ENCODE results near the gene ARSG.

ARSG gene

DNA sequence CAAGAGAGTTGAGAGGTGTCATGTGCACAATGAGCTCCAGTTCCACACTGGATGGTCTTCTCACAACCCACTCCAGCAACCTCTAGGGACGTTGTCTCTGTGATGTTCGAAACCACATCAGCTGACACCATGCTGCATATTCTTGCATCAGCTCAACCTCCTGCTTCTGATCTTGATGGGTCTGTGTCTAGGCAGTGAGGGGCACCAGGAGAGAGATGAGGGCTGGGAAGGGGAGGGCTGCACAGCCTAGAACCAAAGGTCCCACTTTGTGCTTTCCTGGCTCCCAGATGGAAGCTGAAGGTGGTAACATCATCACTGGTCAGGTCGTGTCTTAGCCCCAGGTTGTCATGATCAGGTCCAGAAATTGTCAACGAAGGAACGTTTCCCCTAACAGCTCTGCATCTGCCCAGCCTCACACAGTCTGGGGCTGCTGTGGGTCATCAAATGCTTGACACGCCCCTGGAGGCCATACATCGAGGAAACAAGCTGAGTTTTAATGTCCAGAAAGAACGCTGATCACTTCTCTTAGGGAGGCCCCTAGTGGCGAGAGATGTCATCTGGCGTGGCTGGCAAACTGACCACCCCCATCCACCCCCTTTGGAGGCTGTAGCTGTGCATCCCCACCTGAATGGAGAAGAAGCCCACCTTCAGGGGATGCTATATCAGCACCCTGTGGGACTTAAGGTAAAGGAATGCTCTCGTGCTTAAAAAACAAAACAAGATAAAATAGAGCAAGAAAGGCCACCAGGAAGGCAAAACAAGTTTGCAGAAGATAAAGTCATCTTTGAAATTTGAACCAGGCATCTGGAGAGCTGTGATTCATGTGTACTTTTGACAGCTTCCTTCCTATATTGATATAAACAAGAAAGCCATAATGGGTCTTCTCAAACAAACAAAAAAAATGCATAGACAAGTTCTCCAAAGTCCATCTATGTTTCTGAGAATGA lies 107.7 kb downstream of the ARSG start:
- TF ChIP-seq, protein P1, sequence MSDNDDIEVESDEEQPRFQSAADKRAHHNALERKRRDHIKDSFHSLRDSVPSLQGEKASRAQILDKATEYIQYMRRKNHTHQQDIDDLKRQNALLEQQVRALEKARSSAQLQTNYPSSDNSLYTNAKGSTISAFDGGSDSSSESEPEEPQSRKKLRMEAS (IDR thresholded peaks at IDR 0.05), result 0 out of 2 replicates have a peak, but pooled peaks have one; percentile 20
- TF ChIP-seq RAD21 (IDR thresholded peaks at IDR 0.05; ENCODE audit: low read depth), result peak; percentile 86
- TF ChIP-seq EP300 (IDR thresholded peaks at IDR 0.05; ENCODE audit: borderline replicate concordance), result no peak
- TF ChIP-seq FOXM1 (IDR thresholded peaks at IDR 0.05; ENCODE audit: borderline replicate concordance, low read depth), result no peak
- TF ChIP-seq YY1 (IDR thresholded peaks at IDR 0.05; ENCODE audit: low read depth), result peak; percentile 15; the same call in 1 of the 2 replicates
- TF ChIP-seq TCF12 (IDR thresholded peaks at IDR 0.05; ENCODE audit: low read depth), result no peak
- TF ChIP-seq, protein P2, sequence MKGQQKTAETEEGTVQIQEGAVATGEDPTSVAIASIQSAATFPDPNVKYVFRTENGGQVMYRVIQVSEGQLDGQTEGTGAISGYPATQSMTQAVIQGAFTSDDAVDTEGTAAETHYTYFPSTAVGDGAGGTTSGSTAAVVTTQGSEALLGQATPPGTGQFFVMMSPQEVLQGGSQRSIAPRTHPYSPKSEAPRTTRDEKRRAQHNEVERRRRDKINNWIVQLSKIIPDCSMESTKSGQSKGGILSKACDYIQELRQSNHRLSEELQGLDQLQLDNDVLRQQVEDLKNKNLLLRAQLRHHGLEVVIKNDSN (IDR thresholded peaks at IDR 0.05), result no peak
- TF ChIP-seq TAF1 (IDR thresholded peaks at IDR 0.05; ENCODE audit: low read depth), result no peak
- TF ChIP-seq TEAD4 (IDR thresholded peaks at IDR 0.05), result no peak
- no peak for TF ChIP-seq NFIC (IDR thresholded peaks at IDR 0.05)

GRCh38 chr17:68399638-68400403 lies 108.5 kb downstream of the ARSG start:
- no peak for TF ChIP-seq TEAD4 (IDR thresholded peaks at IDR 0.05)
- no peak for TF ChIP-seq ZBTB7A (IDR thresholded peaks at IDR 0.05; ENCODE audit: low read depth)
- no peak for TF ChIP-seq CREB1 (IDR thresholded peaks at IDR 0.05; ENCODE audit: low read depth)
- TF ChIP-seq EGR1 (IDR thresholded peaks at IDR 0.05), result no peak
- TF ChIP-seq TAF1 (IDR thresholded peaks at IDR 0.05; ENCODE audit: low read depth), result no peak
- no peak for TF ChIP-seq TCF12 (IDR thresholded peaks at IDR 0.05; ENCODE audit: low read depth)
- TF ChIP-seq EP300 (IDR thresholded peaks at IDR 0.05; ENCODE audit: borderline replicate concordance), result no peak
- no peak for TF ChIP-seq CEBPB (IDR thresholded peaks at IDR 0.05)
- TF ChIP-seq NFIC (IDR thresholded peaks at IDR 0.05), result no peak
- no peak for TF ChIP-seq FOXM1 (IDR thresholded peaks at IDR 0.05; ENCODE audit: borderline replicate concordance, low read depth)
- no peak for TF ChIP-seq RAD21 (IDR thresholded peaks at IDR 0.05; ENCODE audit: low read depth)
- no peak for TF ChIP-seq YY1 (IDR thresholded peaks at IDR 0.05; ENCODE audit: low read depth)
- TF ChIP-seq, protein P3, sequence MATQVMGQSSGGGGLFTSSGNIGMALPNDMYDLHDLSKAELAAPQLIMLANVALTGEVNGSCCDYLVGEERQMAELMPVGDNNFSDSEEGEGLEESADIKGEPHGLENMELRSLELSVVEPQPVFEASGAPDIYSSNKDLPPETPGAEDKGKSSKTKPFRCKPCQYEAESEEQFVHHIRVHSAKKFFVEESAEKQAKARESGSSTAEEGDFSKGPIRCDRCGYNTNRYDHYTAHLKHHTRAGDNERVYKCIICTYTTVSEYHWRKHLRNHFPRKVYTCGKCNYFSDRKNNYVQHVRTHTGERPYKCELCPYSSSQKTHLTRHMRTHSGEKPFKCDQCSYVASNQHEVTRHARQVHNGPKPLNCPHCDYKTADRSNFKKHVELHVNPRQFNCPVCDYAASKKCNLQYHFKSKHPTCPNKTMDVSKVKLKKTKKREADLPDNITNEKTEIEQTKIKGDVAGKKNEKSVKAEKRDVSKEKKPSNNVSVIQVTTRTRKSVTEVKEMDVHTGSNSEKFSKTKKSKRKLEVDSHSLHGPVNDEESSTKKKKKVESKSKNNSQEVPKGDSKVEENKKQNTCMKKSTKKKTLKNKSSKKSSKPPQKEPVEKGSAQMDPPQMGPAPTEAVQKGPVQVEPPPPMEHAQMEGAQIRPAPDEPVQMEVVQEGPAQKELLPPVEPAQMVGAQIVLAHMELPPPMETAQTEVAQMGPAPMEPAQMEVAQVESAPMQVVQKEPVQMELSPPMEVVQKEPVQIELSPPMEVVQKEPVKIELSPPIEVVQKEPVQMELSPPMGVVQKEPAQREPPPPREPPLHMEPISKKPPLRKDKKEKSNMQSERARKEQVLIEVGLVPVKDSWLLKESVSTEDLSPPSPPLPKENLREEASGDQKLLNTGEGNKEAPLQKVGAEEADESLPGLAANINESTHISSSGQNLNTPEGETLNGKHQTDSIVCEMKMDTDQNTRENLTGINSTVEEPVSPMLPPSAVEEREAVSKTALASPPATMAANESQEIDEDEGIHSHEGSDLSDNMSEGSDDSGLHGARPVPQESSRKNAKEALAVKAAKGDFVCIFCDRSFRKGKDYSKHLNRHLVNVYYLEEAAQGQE (IDR thresholded peaks at IDR 0.05; ENCODE audit: low read depth), result no peak
- TF ChIP-seq, protein P1 (IDR thresholded peaks at IDR 0.05), result no peak
- TF ChIP-seq, protein P2 (IDR thresholded peaks at IDR 0.05), result no peak

DNA sequence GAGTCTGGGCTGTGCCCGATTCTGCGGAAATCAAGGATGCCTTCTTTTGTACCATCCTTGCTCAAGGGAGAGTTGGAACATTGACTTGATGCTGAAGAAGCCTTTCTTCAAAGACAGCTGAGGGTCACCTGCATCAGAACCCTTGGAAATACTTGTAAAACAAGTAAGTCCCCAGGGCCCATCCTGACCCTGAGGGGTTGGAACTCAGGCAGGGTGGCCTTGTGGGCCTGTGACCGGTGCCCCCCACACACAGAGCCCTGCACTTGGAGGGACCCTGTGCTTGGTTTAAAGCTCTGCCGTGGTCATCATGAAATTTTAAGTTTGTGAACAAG lies 109.1 kb downstream of the ARSG start:
- no peak for TF ChIP-seq EGR1 (IDR thresholded peaks at IDR 0.05)
- no peak for TF ChIP-seq YY1 (IDR thresholded peaks at IDR 0.05; ENCODE audit: low read depth)
- no peak for TF ChIP-seq TCF12 (IDR thresholded peaks at IDR 0.05; ENCODE audit: low read depth)
- no peak for TF ChIP-seq NFIC (IDR thresholded peaks at IDR 0.05)
- TF ChIP-seq CEBPB (IDR thresholded peaks at IDR 0.05), result no peak

DNA sequence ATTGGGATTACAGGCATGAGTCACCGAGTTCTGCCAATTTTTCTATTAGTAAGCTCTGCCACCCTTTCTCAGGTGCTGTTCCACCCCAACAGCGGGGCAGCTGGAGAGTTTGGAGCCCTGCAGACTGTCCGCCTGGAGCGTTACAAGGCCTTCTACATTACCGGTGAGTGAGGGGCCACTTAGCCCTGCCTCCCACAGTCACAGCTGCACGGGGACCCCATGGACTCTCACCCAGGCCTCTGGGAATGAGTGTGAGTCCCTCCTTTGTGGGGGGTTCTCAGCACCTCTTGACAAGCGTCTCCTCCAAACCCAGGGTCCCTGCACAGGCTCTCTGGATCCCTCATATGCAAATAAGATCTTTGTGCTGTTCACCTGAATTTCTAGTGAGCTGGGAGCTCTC lies 110.0 kb downstream of the ARSG start:
- TF ChIP-seq TAF1 (IDR thresholded peaks at IDR 0.05; ENCODE audit: low read depth), result no peak
- no peak for TF ChIP-seq EGR1 (IDR thresholded peaks at IDR 0.05)
- TF ChIP-seq TEAD4 (IDR thresholded peaks at IDR 0.05), result no peak
- TF ChIP-seq, protein P1 (IDR thresholded peaks at IDR 0.05), result no peak
- no peak for TF ChIP-seq NFIC (IDR thresholded peaks at IDR 0.05)
- no peak for TF ChIP-seq ZBTB7A (IDR thresholded peaks at IDR 0.05; ENCODE audit: low read depth)
- TF ChIP-seq, protein P2 (IDR thresholded peaks at IDR 0.05), result no peak
- no peak for TF ChIP-seq TCF12 (IDR thresholded peaks at IDR 0.05; ENCODE audit: low read depth)
- TF ChIP-seq, protein P3 (IDR thresholded peaks at IDR 0.05; ENCODE audit: low read depth), result no peak
- TF ChIP-seq CEBPB (IDR thresholded peaks at IDR 0.05), result no peak
- no peak for TF ChIP-seq YY1 (IDR thresholded peaks at IDR 0.05; ENCODE audit: low read depth)
- TF ChIP-seq EP300 (IDR thresholded peaks at IDR 0.05; ENCODE audit: borderline replicate concordance), result no peak
- no peak for TF ChIP-seq RAD21 (IDR thresholded peaks at IDR 0.05; ENCODE audit: low read depth)
- no peak for TF ChIP-seq FOXM1 (IDR thresholded peaks at IDR 0.05; ENCODE audit: borderline replicate concordance, low read depth)
- no peak for TF ChIP-seq CREB1 (IDR thresholded peaks at IDR 0.05; ENCODE audit: low read depth)
